ENCODE measurements around the gene C20orf141.

The C20orf141 gene

DNA sequence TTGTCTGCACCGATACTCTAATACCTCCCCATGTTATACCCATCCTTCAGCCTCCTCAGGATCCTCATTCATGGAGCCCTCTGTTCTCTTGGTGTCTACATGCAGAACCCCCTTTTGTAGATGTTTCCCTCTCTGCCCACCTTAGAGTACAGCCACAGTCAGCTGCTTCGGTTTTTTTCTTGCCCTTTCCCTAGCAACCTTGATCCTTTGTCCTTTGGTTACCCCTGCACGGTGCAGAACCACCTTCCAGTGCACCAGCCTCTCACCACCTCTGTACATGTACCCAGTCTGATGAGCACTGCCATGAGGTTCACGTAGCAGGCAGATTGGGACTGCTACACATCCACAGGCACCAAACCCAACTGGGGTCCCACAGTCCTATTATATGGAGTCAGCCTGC is 33.0 kb downstream of the C20orf141 start:
- H3K27ac Mint-ChIP-seq (ENCODE audit: low read depth) = no peak overlapping the region
- no peak overlapping the region for H3K4me3 Mint-ChIP-seq
- H3K4me1 Mint-ChIP-seq = peaks cover 18% of the 10 kb centered on the region
- DNase-seq (ENCODE audit: low spot score in 2 of 2) = no peak
- H3K27me3 Mint-ChIP-seq = no peaks in the 10 kb centered on the region
- peaks cover 7% of the 10 kb centered on the region for H3K36me3 Mint-ChIP-seq (ENCODE audit: insufficient read depth)
- H3K9me3 Mint-ChIP-seq = no peaks in the 10 kb centered on the region
- no peak for ATAC-seq (replicated peaks; ENCODE audit: extremely low read depth, poor library complexity, severe bottlenecking)

DNA sequence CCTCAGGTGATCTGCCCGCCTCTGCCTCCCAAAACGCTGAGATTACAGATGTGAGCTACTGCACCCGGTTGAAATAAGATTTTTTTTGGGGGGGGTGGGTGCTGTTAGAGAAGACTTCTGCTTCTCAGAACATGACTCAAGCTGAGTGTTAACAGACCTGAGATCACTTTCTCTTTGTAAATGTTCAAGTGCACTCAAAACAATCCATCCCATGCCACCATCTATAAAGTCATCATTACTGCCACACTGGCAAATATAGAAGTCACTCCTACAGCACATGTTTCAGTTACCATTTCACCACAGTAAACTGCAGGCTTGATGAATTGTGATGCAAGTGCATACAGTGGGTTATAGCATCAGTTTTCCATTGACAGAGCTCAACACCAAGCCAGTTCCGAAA is 34.7 kb downstream of the C20orf141 start:
- H3K36me3 Mint-ChIP-seq (ENCODE audit: insufficient read depth) = peaks cover 5% of the 10 kb centered on the region
- no peak overlapping the region for H3K4me3 Mint-ChIP-seq
- no peak overlapping the region for H3K27ac Mint-ChIP-seq (ENCODE audit: low read depth)
- DNase-seq (ENCODE audit: low spot score in 2 of 2) (no peak), ATAC-seq (replicated peaks; ENCODE audit: extremely low read depth, poor library complexity, severe bottlenecking) (no peak)
- H3K9me3 Mint-ChIP-seq = no peaks in the 10 kb centered on the region
- peaks cover 15% of the 10 kb centered on the region for H3K4me1 Mint-ChIP-seq
- H3K27me3 Mint-ChIP-seq = no peaks in the 10 kb centered on the region

GRCh38 chr20:2851086-2851485 is 36.3 kb downstream of the C20orf141 start:
- Mint-ChIP-seq H3K27me3 (no peaks in the 10 kb centered on the region), H3K9me3 (no peaks in the 10 kb centered on the region), H3K4me1 (peaks cover 12% of the 10 kb centered on the region), H3K36me3 (ENCODE audit: insufficient read depth) (peaks cover 5% of the 10 kb centered on the region), H3K27ac (ENCODE audit: low read depth) (peak overlapping the region; percentile 77), H3K4me3 (no peak overlapping the region)
- ATAC-seq (replicated peaks; ENCODE audit: extremely low read depth, poor library complexity, severe bottlenecking) = no peak
- DNase-seq (ENCODE audit: low spot score in 2 of 2) = no peak

GRCh38 chr20:2858591-2858990 is 43.8 kb downstream of the C20orf141 start:
- Mint-ChIP-seq H3K4me1 (peaks cover 6% of the 10 kb centered on the region), H3K36me3 (ENCODE audit: insufficient read depth) (peaks cover 9% of the 10 kb centered on the region), H3K4me3 (no peak overlapping the region), H3K27ac (ENCODE audit: low read depth) (no peak overlapping the region), H3K27me3 (no peaks in the 10 kb centered on the region), H3K9me3 (no peaks in the 10 kb centered on the region)
- ATAC-seq (replicated peaks; ENCODE audit: extremely low read depth, poor library complexity, severe bottlenecking) = no peak
- no peak for DNase-seq (ENCODE audit: low spot score in 2 of 2)

DNA sequence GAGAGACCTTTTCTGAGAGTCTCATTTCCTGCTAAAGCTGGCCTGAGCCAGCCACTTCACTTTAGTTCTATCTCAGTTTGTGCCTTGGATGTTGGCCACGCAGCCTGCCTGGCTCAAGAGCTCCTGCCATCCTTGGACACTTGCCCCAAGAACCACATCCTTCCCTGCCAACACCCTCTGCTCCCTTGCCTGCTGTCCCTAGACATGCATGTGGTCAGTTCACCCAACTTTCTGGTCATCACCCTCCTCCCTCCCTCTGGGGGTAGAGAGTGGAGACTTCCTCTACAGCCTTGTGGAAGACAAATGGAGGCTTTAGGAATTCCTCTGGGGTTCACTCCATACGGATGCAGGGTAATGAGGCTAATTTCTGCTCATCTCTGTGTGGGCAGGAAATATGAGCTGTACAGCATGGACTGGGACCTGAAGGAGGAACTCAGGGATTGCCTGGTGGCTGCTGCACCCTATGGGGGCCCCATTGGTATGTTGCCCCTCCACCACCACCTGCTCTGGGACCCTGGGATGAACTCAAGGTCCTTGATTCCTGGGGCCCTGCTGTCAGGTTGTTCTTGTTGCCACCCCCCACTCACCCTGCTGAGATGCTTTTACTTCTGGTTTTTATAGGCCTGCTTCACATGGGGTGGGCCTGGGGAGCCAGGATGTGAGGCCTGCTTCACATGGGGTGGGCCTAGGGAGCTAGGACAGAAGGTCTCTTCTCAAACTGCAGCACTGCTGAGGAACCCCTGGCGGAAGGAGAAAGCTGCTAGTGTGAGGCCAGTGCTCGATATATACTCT is 44.7 kb downstream of the C20orf141 start:
- H3K4me1 Mint-ChIP-seq = peaks cover 6% of the 10 kb centered on the region
- H3K27me3 Mint-ChIP-seq = no peaks in the 10 kb centered on the region
- H3K27ac Mint-ChIP-seq (ENCODE audit: low read depth) = peak overlapping the region; percentile 74

GRCh38 chr20:2864626-2865025 is 49.8 kb downstream of the C20orf141 start:
- Mint-ChIP-seq H3K36me3 (ENCODE audit: insufficient read depth) (peaks cover 18% of the 10 kb centered on the region), H3K4me1 (peaks cover 24% of the 10 kb centered on the region), H3K9me3 (no peaks in the 10 kb centered on the region), H3K27me3 (no peaks in the 10 kb centered on the region), H3K27ac (ENCODE audit: low read depth) (peak overlapping the region; percentile 6), H3K4me3 (no peak overlapping the region)
- ATAC-seq (replicated peaks; ENCODE audit: extremely low read depth, poor library complexity, severe bottlenecking) (no peak), DNase-seq (ENCODE audit: low spot score in 2 of 2) (no peak)

More for the DNA sequence above, 44.7 kb downstream of the C20orf141 start:
- peaks cover 9% of the 10 kb centered on the region for H3K36me3 Mint-ChIP-seq (ENCODE audit: insufficient read depth)
- H3K4me3 Mint-ChIP-seq = no peak overlapping the region
- DNase-seq (ENCODE audit: low spot score in 2 of 2) = no peak
- H3K9me3 Mint-ChIP-seq = no peaks in the 10 kb centered on the region
- ATAC-seq (replicated peaks; ENCODE audit: extremely low read depth, poor library complexity, severe bottlenecking) = no peak

- ATAC-seq (replicated peaks; ENCODE audit: extremely low read depth, poor library complexity, severe bottlenecking) (no peak), DNase-seq (ENCODE audit: low spot score in 2 of 2) (no peak)
- Mint-ChIP-seq H3K9me3 (no peaks in the 10 kb centered on the region), H3K4me3 (peak overlapping the region; percentile 19), H3K27me3 (no peaks in the 10 kb centered on the region), H3K36me3 (ENCODE audit: insufficient read depth) (peaks cover 18% of the 10 kb centered on the region), H3K4me1 (peaks cover 24% of the 10 kb centered on the region), H3K27ac (ENCODE audit: low read depth) (peak overlapping the region; percentile 6)
These were observed 50.3 kb downstream of the C20orf141 start for GRCh38 chr20:2865101-2865500.

All from central memory CD8-positive, alpha-beta T cell (primary cell).